ENCODE measurements around the gene TGDS. TPM values are rescaled to one million over a fixed set of nuclear protein-coding genes. Genes with fewer than 3 reads are reported as not detected.
A peak's percentile ranks its signal among the peaks of the same experiment; 100 is the strongest.

The TGDS gene
- total and polyA plus RNA-seq, 2 donors from 2014 or later, result 10.8 to 12.2 TPM

DNA sequence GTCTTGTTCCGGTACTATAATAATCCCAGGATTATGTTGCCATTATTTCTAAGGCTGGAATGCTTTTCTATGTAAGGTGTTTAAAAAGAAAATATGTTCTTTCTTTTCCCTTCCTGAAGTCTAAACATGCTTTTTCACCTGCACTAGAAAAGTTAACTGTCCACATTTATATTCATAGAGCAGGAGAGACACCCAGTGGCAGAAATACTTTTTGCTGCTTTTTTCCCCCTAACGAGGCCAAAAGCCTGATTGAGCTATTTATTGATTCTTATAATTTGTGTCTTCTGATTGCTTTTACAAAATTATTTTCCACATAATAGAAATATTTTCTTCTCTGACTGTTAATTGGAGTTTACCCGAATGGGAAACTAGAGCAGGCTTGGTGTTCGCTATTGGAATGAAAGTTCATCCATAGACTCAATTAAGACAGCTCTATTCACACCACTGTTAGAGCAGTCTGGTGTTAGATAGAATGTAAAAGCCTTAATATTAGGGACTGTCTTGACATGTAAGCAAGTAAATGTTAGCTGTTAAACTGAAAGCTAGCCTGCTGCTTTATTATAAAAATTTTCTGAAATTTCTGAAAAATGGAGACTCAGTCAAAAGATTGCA lies 21.5 kb upstream of the TGDS start:
- Histone ChIP-seq H3K9me3 (ENCODE audit: control insufficient read depth in 2 of 3, insufficient read depth in 1 of 3, low read length in 3 of 3) (no peaks in the 10 kb centered on the region), H3K27ac (ENCODE audit: low read depth in 2 of 2, low read length in 2 of 2) (no peak overlapping the region), H3K4me1 (ENCODE audit: control insufficient read depth in 2 of 3, insufficient read depth in 2 of 3, low read depth in 1 of 3, low read length in 3 of 3) (no peaks in the 10 kb centered on the region), H3K27me3 (ENCODE audit: control insufficient read depth, insufficient read depth, low read length) (no peaks in the 10 kb centered on the region), H3K36me3 (ENCODE audit: control insufficient read depth in 2 of 3, insufficient read depth in 3 of 3, low read length in 3 of 3) (peaks cover 0 to 3% (median 0%) of the 10 kb centered on the region in 3 donors), H3K4me3 (ENCODE audit: low read length in 3 of 3) (no peak overlapping the region), H3K9ac (ENCODE audit: low read length in 3 of 3) (no peak overlapping the region)
- peak in 2 of 5 donors; percentile 27 to 60 for DNase-seq
- TF ChIP-seq, protein P1, sequence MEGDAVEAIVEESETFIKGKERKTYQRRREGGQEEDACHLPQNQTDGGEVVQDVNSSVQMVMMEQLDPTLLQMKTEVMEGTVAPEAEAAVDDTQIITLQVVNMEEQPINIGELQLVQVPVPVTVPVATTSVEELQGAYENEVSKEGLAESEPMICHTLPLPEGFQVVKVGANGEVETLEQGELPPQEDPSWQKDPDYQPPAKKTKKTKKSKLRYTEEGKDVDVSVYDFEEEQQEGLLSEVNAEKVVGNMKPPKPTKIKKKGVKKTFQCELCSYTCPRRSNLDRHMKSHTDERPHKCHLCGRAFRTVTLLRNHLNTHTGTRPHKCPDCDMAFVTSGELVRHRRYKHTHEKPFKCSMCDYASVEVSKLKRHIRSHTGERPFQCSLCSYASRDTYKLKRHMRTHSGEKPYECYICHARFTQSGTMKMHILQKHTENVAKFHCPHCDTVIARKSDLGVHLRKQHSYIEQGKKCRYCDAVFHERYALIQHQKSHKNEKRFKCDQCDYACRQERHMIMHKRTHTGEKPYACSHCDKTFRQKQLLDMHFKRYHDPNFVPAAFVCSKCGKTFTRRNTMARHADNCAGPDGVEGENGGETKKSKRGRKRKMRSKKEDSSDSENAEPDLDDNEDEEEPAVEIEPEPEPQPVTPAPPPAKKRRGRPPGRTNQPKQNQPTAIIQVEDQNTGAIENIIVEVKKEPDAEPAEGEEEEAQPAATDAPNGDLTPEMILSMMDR (IDR thresholded peaks at IDR 0.05; ENCODE audit: borderline replicate concordance, extremely low read depth, insufficient read depth), result peak; percentile 59
- intact Hi-C loops (cut with DNase I), result loop anchor here (10.0 kb wide), 1 partner anchor 183 kb away; no protein-coding TSS in a partner anchor
- FAIRE-seq, result peak; percentile 97

DNA sequence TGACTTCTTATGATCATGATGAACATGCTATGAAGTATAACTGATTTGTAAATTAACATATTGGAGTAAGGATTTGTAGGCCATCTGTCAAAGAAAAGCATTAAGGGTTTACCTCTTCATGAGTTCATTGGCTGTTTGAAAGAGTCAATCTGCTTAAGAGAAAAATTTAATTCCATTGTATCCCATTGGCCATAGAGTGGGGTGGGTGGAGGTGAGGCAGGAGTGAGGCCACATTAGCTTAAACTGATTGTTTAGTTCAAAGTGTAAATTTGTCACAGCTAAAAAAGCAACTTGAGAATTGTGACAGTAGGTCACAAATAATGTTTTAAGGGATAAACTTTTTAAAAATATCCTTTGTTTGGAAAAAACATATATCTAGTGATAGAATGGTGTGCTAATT lies 17.1 kb upstream of the TGDS start:
- DNase-seq (no peak), FAIRE-seq (no peak)
- intact Hi-C loops (cut with DNase I), result loop anchor here (10.0 kb wide), 1 partner anchor 178 kb away; no protein-coding TSS in a partner anchor
- no peaks in the 10 kb centered on the region for H3K9me3 ChIP-seq (ENCODE audit: control insufficient read depth in 2 of 3, insufficient read depth in 1 of 3, low read length in 3 of 3)
- no peak overlapping the region for H3K27ac ChIP-seq (ENCODE audit: low read depth in 2 of 2, low read length in 2 of 2)
- H3K36me3 ChIP-seq (ENCODE audit: control insufficient read depth in 2 of 3, insufficient read depth in 3 of 3, low read length in 3 of 3), result peaks cover 0 to 5% (median 0%) of the 10 kb centered on the region in 3 donors
- no peaks in the 10 kb centered on the region for H3K27me3 ChIP-seq (ENCODE audit: control insufficient read depth, insufficient read depth, low read length)
- TF ChIP-seq, protein P1 (IDR thresholded peaks at IDR 0.05; ENCODE audit: borderline replicate concordance, extremely low read depth, insufficient read depth), result no peak
- no peaks in the 10 kb centered on the region for H3K4me1 ChIP-seq (ENCODE audit: control insufficient read depth in 2 of 3, insufficient read depth in 2 of 3, low read depth in 1 of 3, low read length in 3 of 3)
- no peak overlapping the region for H3K9ac ChIP-seq (ENCODE audit: low read length in 3 of 3)
- no peak overlapping the region for H3K4me3 ChIP-seq (ENCODE audit: low read length in 3 of 3)

DNA sequence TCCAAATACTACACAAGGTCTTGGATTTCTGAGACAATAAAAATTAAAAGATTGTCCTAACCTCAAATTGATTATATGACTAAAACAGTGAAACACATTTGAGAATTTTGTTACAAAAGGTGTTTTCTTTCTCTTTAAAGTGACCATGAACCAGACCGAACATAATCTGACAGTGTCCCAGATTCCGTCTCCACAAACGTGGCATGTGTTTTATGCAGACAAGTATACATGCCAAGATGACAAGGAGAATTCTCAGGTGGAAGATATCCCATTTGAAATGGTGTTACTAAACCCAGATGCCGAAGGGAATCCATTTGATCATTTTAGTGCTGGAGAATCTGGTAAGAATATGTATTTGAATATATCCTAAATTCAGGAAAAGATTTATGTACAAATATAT lies 16.1 kb upstream of the TGDS start:
- no peak overlapping the region for H3K4me3 ChIP-seq (ENCODE audit: low read length in 3 of 3)
- H3K27me3 ChIP-seq (ENCODE audit: control insufficient read depth, insufficient read depth, low read length), result no peaks in the 10 kb centered on the region
- H3K9me3 ChIP-seq (ENCODE audit: control insufficient read depth in 2 of 3, insufficient read depth in 1 of 3, low read length in 3 of 3), result no peaks in the 10 kb centered on the region
- H3K9ac ChIP-seq (ENCODE audit: low read length in 3 of 3), result no peak overlapping the region
- intact Hi-C loops (cut with DNase I), result loop anchor here (10.0 kb wide), 1 partner anchor 177 kb away; no protein-coding TSS in a partner anchor
- FAIRE-seq (no peak), DNase-seq (no peak)
- no peaks in the 10 kb centered on the region for H3K4me1 ChIP-seq (ENCODE audit: control insufficient read depth in 2 of 3, insufficient read depth in 2 of 3, low read depth in 1 of 3, low read length in 3 of 3)
- no peak overlapping the region for H3K27ac ChIP-seq (ENCODE audit: low read depth in 2 of 2, low read length in 2 of 2)
- TF ChIP-seq, protein P1 (IDR thresholded peaks at IDR 0.05; ENCODE audit: borderline replicate concordance, extremely low read depth, insufficient read depth), result no peak
- H3K36me3 ChIP-seq (ENCODE audit: control insufficient read depth in 2 of 3, insufficient read depth in 3 of 3, low read length in 3 of 3), result peaks cover 0 to 8% (median 0%) of the 10 kb centered on the region in 3 donors
